ENCODE results near the gene ME2. TPM values are rescaled to one million over a fixed set of nuclear protein-coding genes. Genes with fewer than 3 reads are reported as not detected.

The ME2 gene
- total RNA-seq, 1 donor from 2014 or later = 40.5 TPM

DNA sequence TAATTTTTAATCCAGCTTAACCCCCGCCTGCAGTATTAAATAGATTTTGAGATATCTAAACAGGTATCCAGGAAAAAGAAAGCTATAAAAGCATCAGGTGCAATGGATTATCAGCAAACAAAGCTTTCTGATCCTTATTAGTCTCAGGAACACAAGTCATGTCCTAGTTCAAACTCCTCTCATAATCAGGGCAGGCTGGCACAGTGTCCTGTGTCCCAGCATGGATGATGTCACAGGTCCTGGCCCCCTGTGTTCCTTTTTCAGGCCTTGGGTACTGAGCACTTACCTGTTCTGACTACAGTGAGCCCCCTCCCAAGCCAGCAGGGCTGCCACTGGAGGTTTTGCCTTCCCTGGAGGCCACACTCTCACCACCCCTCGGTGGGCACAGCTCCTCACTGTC is 39.6 kb upstream of the ME2 start:
- ATAC-seq (no peak), DNase-seq (no peak)
- Histone ChIP-seq H3K27ac (no peak overlapping the region), H3K9me3 (no peaks in the 10 kb centered on the region), H3K4me3 (no peak overlapping the region), H3K27me3 (no peaks in the 10 kb centered on the region), H3K4me1 (peaks cover 12% of the 10 kb centered on the region), H3K36me3 (no peaks in the 10 kb centered on the region)
- intact Hi-C loops (cut with DNase I) = no loop called here
- TF ChIP-seq, protein P1, sequence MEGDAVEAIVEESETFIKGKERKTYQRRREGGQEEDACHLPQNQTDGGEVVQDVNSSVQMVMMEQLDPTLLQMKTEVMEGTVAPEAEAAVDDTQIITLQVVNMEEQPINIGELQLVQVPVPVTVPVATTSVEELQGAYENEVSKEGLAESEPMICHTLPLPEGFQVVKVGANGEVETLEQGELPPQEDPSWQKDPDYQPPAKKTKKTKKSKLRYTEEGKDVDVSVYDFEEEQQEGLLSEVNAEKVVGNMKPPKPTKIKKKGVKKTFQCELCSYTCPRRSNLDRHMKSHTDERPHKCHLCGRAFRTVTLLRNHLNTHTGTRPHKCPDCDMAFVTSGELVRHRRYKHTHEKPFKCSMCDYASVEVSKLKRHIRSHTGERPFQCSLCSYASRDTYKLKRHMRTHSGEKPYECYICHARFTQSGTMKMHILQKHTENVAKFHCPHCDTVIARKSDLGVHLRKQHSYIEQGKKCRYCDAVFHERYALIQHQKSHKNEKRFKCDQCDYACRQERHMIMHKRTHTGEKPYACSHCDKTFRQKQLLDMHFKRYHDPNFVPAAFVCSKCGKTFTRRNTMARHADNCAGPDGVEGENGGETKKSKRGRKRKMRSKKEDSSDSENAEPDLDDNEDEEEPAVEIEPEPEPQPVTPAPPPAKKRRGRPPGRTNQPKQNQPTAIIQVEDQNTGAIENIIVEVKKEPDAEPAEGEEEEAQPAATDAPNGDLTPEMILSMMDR (IDR thresholded peaks at IDR 0.05) = no peak

DNA sequence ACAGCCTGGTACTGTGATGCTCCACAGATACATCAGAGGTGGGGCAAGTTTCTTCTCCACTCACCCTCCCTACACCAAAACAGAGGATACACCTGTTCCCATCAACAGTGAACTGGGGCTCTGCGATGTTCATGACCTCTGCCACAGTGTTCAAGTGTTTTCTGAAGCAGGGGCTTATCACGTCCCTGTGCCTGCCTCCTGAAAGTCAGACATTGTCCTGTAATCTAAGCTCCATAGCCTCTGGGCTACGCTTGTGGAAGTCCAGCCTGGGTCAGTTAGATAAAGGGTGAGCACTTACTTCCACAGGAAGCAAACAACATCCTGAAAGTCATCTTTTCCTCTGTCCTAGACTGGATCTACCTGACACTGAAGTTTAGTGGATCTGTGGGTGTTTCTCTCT is 38.9 kb upstream of the ME2 start:
- Histone ChIP-seq H3K9me3 (no peaks in the 10 kb centered on the region), H3K27me3 (no peaks in the 10 kb centered on the region), H3K4me1 (peaks cover 12% of the 10 kb centered on the region), H3K36me3 (no peaks in the 10 kb centered on the region), H3K4me3 (no peak overlapping the region), H3K27ac (no peak overlapping the region)
- ATAC-seq (no peak), DNase-seq (no peak)
- intact Hi-C loops (cut with DNase I) = no loop called here
- TF ChIP-seq, protein P1 (IDR thresholded peaks at IDR 0.05) = no peak

DNA sequence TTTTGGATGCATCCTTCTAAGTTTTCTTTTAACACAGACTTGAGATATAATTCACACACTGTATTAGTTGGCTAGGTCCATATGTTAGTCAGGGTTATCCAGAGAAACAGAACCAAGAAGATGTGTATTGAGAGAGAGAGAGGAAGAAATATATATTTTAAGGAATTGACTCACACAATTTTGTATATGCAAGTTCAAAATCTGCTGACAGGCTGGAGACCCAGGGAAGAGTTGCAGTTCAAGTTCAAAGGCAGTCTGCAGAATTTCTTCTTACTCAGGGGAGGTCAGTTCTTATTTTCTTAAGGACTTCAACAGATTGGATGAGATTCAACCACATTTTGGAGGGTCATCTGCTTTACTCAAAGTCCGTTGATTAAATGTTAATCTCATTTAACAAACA is 36.1 kb upstream of the ME2 start:
- intact Hi-C loops (cut with DNase I) = no loop called here

DNA sequence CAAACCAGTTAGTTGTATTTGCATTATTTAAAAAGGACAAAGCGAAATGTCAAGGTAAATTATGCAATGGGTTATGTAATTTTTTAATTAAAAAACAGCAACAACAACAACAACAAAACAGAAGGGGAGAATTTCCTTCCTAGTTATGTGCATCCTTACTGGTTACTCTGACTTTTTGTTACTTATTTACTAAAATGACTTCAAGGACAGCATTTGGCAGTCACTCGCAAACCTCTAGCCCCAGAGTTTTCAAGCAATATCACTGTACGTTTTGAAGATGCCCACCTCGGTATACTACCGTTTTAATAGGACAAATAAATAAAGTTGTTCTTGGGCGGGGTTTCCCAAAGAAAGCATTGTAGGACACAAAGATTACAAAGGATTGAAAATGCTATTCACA is 34.4 kb upstream of the ME2 start:
- Histone ChIP-seq H3K4me1 (no peaks in the 10 kb centered on the region), H3K27me3 (no peaks in the 10 kb centered on the region), H3K9me3 (no peaks in the 10 kb centered on the region), H3K4me3 (no peak overlapping the region), H3K27ac (no peak overlapping the region), H3K36me3 (no peaks in the 10 kb centered on the region)
- TF ChIP-seq, protein P1 (IDR thresholded peaks at IDR 0.05) = no peak
- ATAC-seq (no peak), DNase-seq (no peak)
- intact Hi-C loops (cut with DNase I) = no loop called here

More for the DNA sequence above, 36.1 kb upstream of the ME2 start:
- H3K27ac ChIP-seq = no peak overlapping the region
- H3K27me3 ChIP-seq = no peaks in the 10 kb centered on the region
- ATAC-seq = no peak
- TF ChIP-seq, protein P1 (IDR thresholded peaks at IDR 0.05) = no peak
- DNase-seq = no peak
- no peaks in the 10 kb centered on the region for H3K36me3 ChIP-seq
- H3K4me3 ChIP-seq = no peak overlapping the region
- no peaks in the 10 kb centered on the region for H3K9me3 ChIP-seq
- H3K4me1 ChIP-seq = no peaks in the 10 kb centered on the region

DNA sequence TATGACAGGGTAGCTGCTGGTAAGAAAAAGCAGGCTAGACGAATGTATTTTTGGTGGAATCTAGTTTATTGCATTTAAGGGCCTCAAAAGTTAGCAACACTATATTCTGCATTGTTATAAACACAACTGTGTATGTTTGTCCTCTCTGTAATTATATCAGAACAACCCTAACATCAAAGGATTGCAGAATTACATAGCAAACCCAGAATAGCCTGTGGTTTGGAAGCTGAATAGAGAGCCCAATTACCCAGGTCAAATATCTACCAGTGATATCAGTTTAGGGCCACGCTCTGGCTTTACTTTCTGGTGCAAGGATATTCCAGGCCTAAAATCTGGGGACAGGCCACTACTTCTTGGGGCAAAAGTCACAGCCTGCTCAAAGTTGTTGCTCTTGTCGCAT is 34.0 kb upstream of the ME2 start:
- Histone ChIP-seq H3K9me3 (no peaks in the 10 kb centered on the region), H3K36me3 (no peaks in the 10 kb centered on the region), H3K27me3 (no peaks in the 10 kb centered on the region), H3K27ac (no peak overlapping the region), H3K4me1 (no peaks in the 10 kb centered on the region), H3K4me3 (no peak overlapping the region)
- DNase-seq = no peak
- no peak for ATAC-seq
- intact Hi-C loops (cut with DNase I) = no loop called here
- TF ChIP-seq, protein P1 (IDR thresholded peaks at IDR 0.05) = no peak

DNA sequence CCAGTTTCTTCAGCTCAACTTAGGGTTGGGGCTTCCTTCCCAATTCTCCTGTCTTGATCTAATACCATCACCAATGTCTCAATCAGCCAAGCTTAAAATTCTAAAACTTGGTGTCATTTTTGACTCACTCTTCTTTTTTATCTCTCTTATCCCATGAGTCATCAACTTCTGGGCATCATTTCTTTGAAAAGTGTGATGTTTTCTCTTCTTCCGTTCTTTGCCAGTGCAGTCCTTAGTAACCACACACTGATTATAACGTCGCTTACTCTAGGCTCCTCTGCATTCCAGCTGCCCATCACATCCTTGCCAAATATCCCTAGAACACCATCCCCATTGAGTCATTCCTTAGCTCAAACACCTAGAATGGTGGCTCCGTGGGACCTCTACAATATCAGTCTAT is 31.7 kb upstream of the ME2 start:
- H3K36me3 ChIP-seq = no peaks in the 10 kb centered on the region
- H3K27ac ChIP-seq = no peak overlapping the region
- H3K4me3 ChIP-seq = no peak overlapping the region
- H3K27me3 ChIP-seq = no peaks in the 10 kb centered on the region
- intact Hi-C loops (cut with DNase I) = no loop called here
- ATAC-seq (no peak), DNase-seq (no peak)
- no peaks in the 10 kb centered on the region for H3K4me1 ChIP-seq
- TF ChIP-seq, protein P1 (IDR thresholded peaks at IDR 0.05) = no peak
- no peaks in the 10 kb centered on the region for H3K9me3 ChIP-seq
